K562 (cell line): ENCODE data around the gene TRNP1. TPM values are rescaled to one million over a fixed set of nuclear protein-coding genes. Genes with fewer than 3 reads are reported as not detected.

Experiments
- ATAC-seq: fragments of 200-7000 bp; cut with Tn5 transposase; 3 replicates; pipeline ENCODE4 v1.9.1; 2020; ENCODE audit warnings: moderate library complexity
- BruUV-seq: library from RNA; stranded (reverse); fragments of 400-500 nt; replicated peaks from 2 replicates; lab custom pipeline; 2021; lab: Mats Ljungman, UMichigan
- CTCF ChIA-PET: fragments of 300-600 bp; formaldehyde crosslinking; extraction: SDS; loops from one replicate; lab custom pipeline; 2021; ENCODE audit warnings: low intra/inter-chr PET ratio; lab: Yijun Ruan, JAX
- POLR2A ChIA-PET: fragments of 300-600, 350-650 bp; sonication (Branson Sonifier 250); formaldehyde crosslinking; extraction: SDS; loops from one replicate; lab custom pipeline; 2021; ENCODE audit warnings: antibody characterized with exemption, inconsistent platforms; lab: Yijun Ruan, JAX
- DNase-seq, 4 experiments: peaks; one replicate each; pipeline versions ENCODE4 v3.0.0 to v3.0.0-alpha.2; 2011 to 2018; ENCODE audit warnings: low spot score in 3 of 4, mixed read lengths in 3 of 4; ENCODE audit errors: extremely low read depth in 1 of 4
- FAIRE-seq: peaks from 2 replicates; lab custom pipeline; 2011; peaks lifted over from hg19 to GRCh38; lab: Jason Lieb, UNC
- H2AFZ ChIP-seq: 2 replicates; pipeline ENCODE4 v1.6.0; 2011; ENCODE audit warnings: low read depth, low read length, control low read depth, inconsistent platforms
- H3K27ac ChIP-seq: fragments of 200-600 bp; 3 replicates; pipeline ENCODE4 v1.8.0; 2011; ENCODE audit warnings: low read depth, mild to moderate bottlenecking, control low read depth, inconsistent platforms, low read length, moderate library complexity, mixed read lengths; ENCODE audit errors: extremely low read depth
- H3K27me3 ChIP-seq, 2 experiments: fragments of 300-600 bp in 1 of 2; 2 replicates in 1 of 2; 3 replicates in 1 of 2; pipeline versions ENCODE4 v1.6.0 to v1.8.0; 2011; ENCODE audit warnings: inconsistent platforms in 2 of 2, low read length in 2 of 2, mild to moderate bottlenecking in 1 of 2, mixed read lengths in 1 of 2, moderate library complexity in 1 of 2; ENCODE audit not compliant: control insufficient read depth in 2 of 2, insufficient read depth in 2 of 2
- H3K36me3 ChIP-seq: fragments of 300-600 bp; 3 replicates; pipeline ENCODE4 v1.8.0; 2011; ENCODE audit warnings: mild to moderate bottlenecking, low read length, inconsistent platforms; ENCODE audit not compliant: control insufficient read depth, insufficient read depth
- H3K4me1 ChIP-seq, 2 experiments: fragments of 200-600 bp in 1 of 2; replicated peaks in 1 of 2; 2 replicates in 1 of 2; 3 replicates in 1 of 2; pipeline versions ENCODE4 v1.5.1 to v1.8.0; 2011; ENCODE audit warnings: inconsistent platforms in 2 of 2, low read length in 2 of 2, mild to moderate bottlenecking in 1 of 2, mixed read lengths in 1 of 2, moderate library complexity in 1 of 2; ENCODE audit not compliant: control insufficient read depth in 2 of 2, insufficient read depth in 2 of 2
- H3K4me2 ChIP-seq: 2 replicates; pipeline ENCODE4 v1.6.1; 2011; ENCODE audit warnings: low read length, control low read depth, inconsistent platforms, mixed read lengths; ENCODE audit not compliant: insufficient read depth
- H3K4me3 ChIP-seq: fragments of 200-600 bp; sonication (generic), shearing (Covaris generic); 2 replicates; pipeline ENCODE4 v1.5.1; 2016; ENCODE audit warnings: control low read depth, inconsistent platforms
- H3K79me2 ChIP-seq: fragments of 200-600 bp; 3 replicates; pipeline ENCODE4 v1.8.0; 2011; ENCODE audit warnings: low read length, inconsistent platforms; ENCODE audit not compliant: control insufficient read depth, insufficient read depth
- H3K9ac ChIP-seq, 2 experiments: 2 replicates each; pipeline versions ENCODE4 v1.6.0 to v1.6.1; 2011; ENCODE audit warnings: low read depth in 2 of 2, low read length in 2 of 2, control low read depth in 1 of 2, inconsistent platforms in 1 of 2, mild to moderate bottlenecking in 1 of 2, mixed read lengths in 1 of 2; ENCODE audit not compliant: insufficient read depth in 1 of 2
- H3K9me1 ChIP-seq: one replicate; pipeline ENCODE4 v1.6.0; 2011; ENCODE audit warnings: inconsistent platforms, mild to moderate bottlenecking, low read length, moderate library complexity; ENCODE audit not compliant: control insufficient read depth, insufficient read depth
- H3K9me3 ChIP-seq: replicated peaks from 2 replicates; pipeline ENCODE4 v1.5.1; 2011; ENCODE audit warnings: low read depth, low read length, inconsistent platforms; ENCODE audit not compliant: control insufficient read depth, insufficient read depth
- H4K20me1 ChIP-seq: replicated peaks from 2 replicates; pipeline ENCODE4 v1.6.1; 2011; ENCODE audit warnings: low read length, inconsistent platforms, mixed read lengths; ENCODE audit not compliant: control insufficient read depth, insufficient read depth
- BCOR ChIP-seq: fragments of 450-650 bp; IDR thresholded peaks from 2 replicates; pipeline ENCODE4 v1.6.1; 2016
- CBFA2T3 ChIP-seq: fragments of 450-650 bp; IDR thresholded peaks from 2 replicates; pipeline ENCODE4 v1.6.1; 2017
- CEBPB ChIP-seq: fragments of 450-650 bp; IDR thresholded peaks from 2 replicates; pipeline ENCODE4 v1.6.1; 2016; ENCODE audit warnings: missing genetic modification characterization, missing compliant biosample characterization
- MAFK ChIP-seq: IDR thresholded peaks from 2 replicates; pipeline ENCODE4 v1.6.1; 2011; ENCODE audit warnings: low read length, improper control_type of control experiment
- NCOA1 ChIP-seq: fragments of 450-650 bp; IDR thresholded peaks from 2 replicates; pipeline ENCODE4 v1.6.1; 2016; ENCODE audit warnings: low read depth
- RAD51 ChIP-seq: fragments of 450-650 bp; IDR thresholded peaks from 2 replicates; pipeline ENCODE4 v1.7.1; 2016; ENCODE audit warnings: low read depth, mild to moderate bottlenecking, borderline replicate concordance
- SMARCC2 ChIP-seq: fragments of 450-650 bp; IDR thresholded peaks from 2 replicates; pipeline ENCODE4 v1.6.1; 2017; ENCODE audit warnings: antibody characterized with exemption, moderate library complexity, mild to moderate bottlenecking, low read depth
- SPI1 ChIP-seq: IDR thresholded peaks from 2 replicates; pipeline ENCODE4 v1.6.1; 2011; ENCODE audit warnings: low read depth, low read length, control low read depth, borderline replicate concordance
- ZBTB17 ChIP-seq: fragments of 450-650 bp; formaldehyde crosslinking; IDR thresholded peaks from 2 replicates; pipeline ENCODE4 v1.4.0; 2020; ENCODE audit warnings: mild to moderate bottlenecking
- ZBTB7A ChIP-seq: IDR thresholded peaks from 2 replicates; pipeline ENCODE4 v1.6.1; 2011; ENCODE audit warnings: low read depth, mild to moderate bottlenecking, low read length, moderate library complexity, borderline replicate concordance; ENCODE audit not compliant: control insufficient read depth
- ZFX ChIP-seq: sonication (generic); formaldehyde crosslinking; IDR thresholded peaks from 2 replicates; pipeline ENCODE4 v1.8.0; 2022; ENCODE audit warnings: mild to moderate bottlenecking, missing genetic modification reagents, moderate library complexity
- WGBS: fragments of 100-300 bp; shearing (Covaris generic); methylation state at CpG from one replicate; pipeline ENCODE4 v1.1.6; 2016; ENCODE audit warnings: low coverage, mixed read lengths; ENCODE audit not compliant: insufficient coverage; ENCODE audit errors: missing lambda C conversion rate; 5-methylcytosine and 5-hydroxymethylcytosine counted together
- in situ Hi-C: fragments of 300-500 bp; cut with MboI; formaldehyde crosslinking; loops from 4 replicates; pipeline ENCODE4 v1.15.0; 2018; ENCODE audit warnings: inconsistent platforms, mixed read lengths
- intact Hi-C: fragments of 100-400 bp; cut with micrococcal nuclease; formaldehyde crosslinking; loops from 2 replicates; pipeline ENCODE4 v1.14.2; 2022
- polyA plus RNA-seq, 8 experiments: library from polyadenylated mRNA; depleted of rRNA in 4 of 8; stranded (reverse) in 5 of 8; unstranded in 3 of 8; fragments of >200 nt; fragmentation: Nextera tagmentation in 2 of 8; fragmentation: Illumina TruSeq in 1 of 8; extraction: Ambion mirVana in 2 of 8; extraction: Trizol in 1 of 8; gene quantifications; 2 replicates each; pipeline versions ENCODE4 v1.2.1 to v1.2.3, GENCODE V29; 2011 to 2014; ENCODE audit warnings: inconsistent platforms in 1 of 8, missing spikeins in 1 of 8
- total RNA-seq, 7 experiments: library from RNA; depleted of rRNA in 6 of 7; stranded (reverse); fragments of >200 nt in 6 of 7; fragmentation: Illumina TruSeq in 2 of 7; extraction: Trizol in 2 of 7; gene quantifications; 2 replicates each; pipeline versions ENCODE4 v1.2.1 to v1.2.3, GENCODE V29; 2011 to 2021; ENCODE audit warnings: low replicate concordance in 1 of 7
- TF ChIP-seq, protein P1 (sequence below), 2 experiments: IDR thresholded peaks; 2 replicates each; pipeline ENCODE4 v1.6.1; 2012; ENCODE audit warnings: improper control_type of control experiment in 2 of 2, low read depth in 2 of 2, low read length in 2 of 2, borderline replicate concordance in 1 of 2
- TF ChIP-seq, protein P2 (sequence below), 2 experiments: fragments of 450-650 bp; conservative IDR thresholded peaks; 2 replicates each; pipeline ENCODE4 v1.6.1; 2017; ENCODE audit warnings: mild to moderate bottlenecking in 2 of 2, moderate library complexity in 2 of 2
- TF ChIP-seq, protein P3 (sequence below): sonication (generic); formaldehyde crosslinking; IDR thresholded peaks from 2 replicates; pipeline ENCODE4 v1.9.0; 2022; ENCODE audit warnings: mild to moderate bottlenecking, missing genetic modification reagents
- TF ChIP-seq, protein P4 (sequence below): sonication (generic); IDR thresholded peaks from 2 replicates; pipeline ENCODE4 v1.6.1; 2016

The TRNP1 gene
- total and polyA plus RNA-seq, 9 of the 15 experiments (the other 6 are each of a cell fraction or from before 2014, with no cell fraction given): 0.03 to 1.3 (median 0.95) TPM

DNA sequence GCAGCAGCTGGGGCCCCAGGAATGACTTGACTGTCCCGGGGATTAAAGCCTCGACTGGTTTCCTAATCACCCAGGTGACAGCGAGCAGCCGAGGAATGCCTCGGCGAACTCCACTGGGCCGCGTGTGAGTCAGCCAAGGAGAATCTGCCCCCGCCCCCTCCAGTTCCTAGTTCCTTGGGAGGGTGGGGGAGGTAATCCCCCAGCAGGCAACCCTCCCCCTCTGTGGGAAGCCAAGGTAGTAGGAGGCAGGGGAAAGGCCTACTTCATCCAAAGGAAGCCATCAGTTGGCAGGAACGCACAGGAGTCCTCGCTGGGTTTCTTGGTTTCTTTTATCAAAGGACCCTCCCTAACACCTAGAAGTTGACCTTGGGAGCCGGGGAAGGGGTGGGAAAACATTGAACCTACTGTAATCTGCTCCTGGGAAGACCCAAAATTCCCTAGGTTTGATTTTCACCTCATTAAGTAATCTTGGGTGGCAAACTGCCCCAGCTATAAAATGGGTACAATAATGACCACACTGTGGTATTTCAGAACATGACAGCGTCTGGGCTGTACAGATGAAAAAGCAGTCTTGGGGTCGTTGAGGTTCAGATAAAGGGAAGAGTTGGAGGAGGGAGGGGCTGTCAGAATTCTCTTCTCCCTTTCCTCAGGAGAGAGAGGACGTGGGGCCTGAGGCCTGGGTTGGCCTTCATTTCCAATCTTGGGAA lies 17.7 kb downstream of the TRNP1 start:
- ATAC-seq (peak; percentile 7; the same call in 1 of the 3 replicates), FAIRE-seq (peak; percentile 66), DNase-seq (peak; percentile 80 to 88 (median 84))
- 13% methylated on average over 15 of the region's 15 CpGs for WGBS
- Histone ChIP-seq H3K27ac (no peak overlapping the region), H2AFZ (no peak overlapping the region), H3K27me3 (no peaks in the 10 kb centered on the region), H3K4me3 (no peak overlapping the region), H3K9me3 (no peaks in the 10 kb centered on the region), H3K9ac (peak overlapping the region in 1 of 2 experiments; percentile 73; a peak in 1 of 4 replicates), H3K4me2 (peak overlapping the region; percentile 10; the same call in 1 of the 2 replicates), H4K20me1 (peaks cover 7% of the 10 kb centered on the region; the same call in 1 of the 2 replicates), H3K4me1 (peaks cover 31 to 48% of the 10 kb centered on the region in 2 experiments; a peak in 4 of 5 replicates), H3K79me2 (no peaks in the 10 kb centered on the region), H3K9me1 (peaks cover 5% of the 10 kb centered on the region), H3K36me3 (no peaks in the 10 kb centered on the region)
- no TSS peak for BruUV-seq
- ChIA-PET CTCF (no interaction called here), POLR2A (no interaction called here)
- in situ Hi-C loops (no loop called here), intact Hi-C loops (no loop called here)
- TF ChIP-seq BCOR (peak; percentile 21; the same call in 1 of the 2 replicates), RAD51 (no peak), ZFX (CRISPR knock-in tag) (peak; percentile 45; the same call in 1 of the 2 replicates), NCOA1 (0 out of 2 replicates have a peak, but pooled peaks have one; percentile 13), MAFK (no peak), CBFA2T3 (peak; percentile 24; the same call in 1 of the 2 replicates), CEBPB (0 out of 2 replicates have a peak, but pooled peaks have one; percentile 26), SPI1 (peak; percentile 51), ZBTB17 (CRISPR knock-in tag) (no peak), SMARCC2 (0 out of 2 replicates have a peak, but pooled peaks have one; percentile 63), ZBTB7A (peak; percentile 68; the same call in 1 of the 2 replicates)
- TF ChIP-seq, protein P1, sequence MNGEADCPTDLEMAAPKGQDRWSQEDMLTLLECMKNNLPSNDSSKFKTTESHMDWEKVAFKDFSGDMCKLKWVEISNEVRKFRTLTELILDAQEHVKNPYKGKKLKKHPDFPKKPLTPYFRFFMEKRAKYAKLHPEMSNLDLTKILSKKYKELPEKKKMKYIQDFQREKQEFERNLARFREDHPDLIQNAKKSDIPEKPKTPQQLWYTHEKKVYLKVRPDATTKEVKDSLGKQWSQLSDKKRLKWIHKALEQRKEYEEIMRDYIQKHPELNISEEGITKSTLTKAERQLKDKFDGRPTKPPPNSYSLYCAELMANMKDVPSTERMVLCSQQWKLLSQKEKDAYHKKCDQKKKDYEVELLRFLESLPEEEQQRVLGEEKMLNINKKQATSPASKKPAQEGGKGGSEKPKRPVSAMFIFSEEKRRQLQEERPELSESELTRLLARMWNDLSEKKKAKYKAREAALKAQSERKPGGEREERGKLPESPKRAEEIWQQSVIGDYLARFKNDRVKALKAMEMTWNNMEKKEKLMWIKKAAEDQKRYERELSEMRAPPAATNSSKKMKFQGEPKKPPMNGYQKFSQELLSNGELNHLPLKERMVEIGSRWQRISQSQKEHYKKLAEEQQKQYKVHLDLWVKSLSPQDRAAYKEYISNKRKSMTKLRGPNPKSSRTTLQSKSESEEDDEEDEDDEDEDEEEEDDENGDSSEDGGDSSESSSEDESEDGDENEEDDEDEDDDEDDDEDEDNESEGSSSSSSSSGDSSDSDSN (IDR thresholded peaks at IDR 0.05; ENCODE audit: borderline replicate concordance in 1 of 2, low read depth in 2 of 2, low read length in 2 of 2): 0 out of 4 replicates have a peak, but pooled peaks of 1 of the 2 experiments have one; percentile 27
- TF ChIP-seq, protein P2, sequence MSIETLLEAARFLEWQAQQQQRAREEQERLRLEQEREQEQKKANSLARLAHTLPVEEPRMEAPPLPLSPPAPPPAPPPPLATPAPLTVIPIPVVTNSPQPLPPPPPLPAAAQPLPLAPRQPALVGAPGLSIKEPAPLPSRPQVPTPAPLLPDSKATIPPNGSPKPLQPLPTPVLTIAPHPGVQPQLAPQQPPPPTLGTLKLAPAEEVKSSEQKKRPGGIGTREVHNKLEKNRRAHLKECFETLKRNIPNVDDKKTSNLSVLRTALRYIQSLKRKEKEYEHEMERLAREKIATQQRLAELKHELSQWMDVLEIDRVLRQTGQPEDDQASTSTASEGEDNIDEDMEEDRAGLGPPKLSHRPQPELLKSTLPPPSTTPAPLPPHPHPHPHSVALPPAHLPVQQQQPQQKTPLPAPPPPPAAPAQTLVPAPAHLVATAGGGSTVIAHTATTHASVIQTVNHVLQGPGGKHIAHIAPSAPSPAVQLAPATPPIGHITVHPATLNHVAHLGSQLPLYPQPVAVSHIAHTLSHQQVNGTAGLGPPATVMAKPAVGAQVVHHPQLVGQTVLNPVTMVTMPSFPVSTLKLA (conservative IDR thresholded peaks at IDR 0.05): 0 out of 4 replicates have a peak, but pooled peaks of 1 of the 2 experiments have one; percentile 45
- TF ChIP-seq, protein P3, sequence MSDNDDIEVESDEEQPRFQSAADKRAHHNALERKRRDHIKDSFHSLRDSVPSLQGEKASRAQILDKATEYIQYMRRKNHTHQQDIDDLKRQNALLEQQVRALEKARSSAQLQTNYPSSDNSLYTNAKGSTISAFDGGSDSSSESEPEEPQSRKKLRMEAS (CRISPR knock-in tag): peak; percentile 26; the same call in 1 of the 2 replicates
- TF ChIP-seq, protein P4, sequence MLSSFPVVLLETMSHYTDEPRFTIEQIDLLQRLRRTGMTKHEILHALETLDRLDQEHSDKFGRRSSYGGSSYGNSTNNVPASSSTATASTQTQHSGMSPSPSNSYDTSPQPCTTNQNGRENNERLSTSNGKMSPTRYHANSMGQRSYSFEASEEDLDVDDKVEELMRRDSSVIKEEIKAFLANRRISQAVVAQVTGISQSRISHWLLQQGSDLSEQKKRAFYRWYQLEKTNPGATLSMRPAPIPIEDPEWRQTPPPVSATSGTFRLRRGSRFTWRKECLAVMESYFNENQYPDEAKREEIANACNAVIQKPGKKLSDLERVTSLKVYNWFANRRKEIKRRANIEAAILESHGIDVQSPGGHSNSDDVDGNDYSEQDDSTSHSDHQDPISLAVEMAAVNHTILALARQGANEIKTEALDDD: peak; percentile 25; the same call in 1 of the 2 replicates
